Endothelial cell of umbilical vein (primary cell): ENCODE data around the gene ACSS1.

ENCODE experiments used
- CTCF ChIP-seq, 2 donors: IDR thresholded peaks; 1 replicate in 1 of 2; 2 replicates in 1 of 2; pipeline ENCODE4 v1.5.1; 2011; ENCODE audit warnings: low read length in 2 of 2, mild to moderate bottlenecking in 2 of 2, moderate library complexity in 2 of 2, control low read depth in 1 of 2, inconsistent platforms in 1 of 2, low read depth in 1 of 2; ENCODE audit not compliant: insufficient read depth in 1 of 2; ENCODE audit errors: extremely low read depth in 1 of 2
- EZH2 ChIP-seq: IDR thresholded peaks from 2 replicates; pipeline ENCODE4 v1.6.1; 2012; ENCODE audit warnings: borderline replicate concordance, low read depth, mild to moderate bottlenecking, moderate library complexity, low read length, inconsistent platforms; ENCODE audit not compliant: severe bottlenecking
- FOS ChIP-seq: IDR thresholded peaks from 2 replicates; pipeline ENCODE4 v1.6.1; 2011; ENCODE audit warnings: mild to moderate bottlenecking, low read length, moderate library complexity, borderline replicate concordance; ENCODE audit not compliant: insufficient read depth
- JUN ChIP-seq: IDR thresholded peaks from 2 replicates; pipeline ENCODE4 v1.6.1; 2011; ENCODE audit warnings: borderline replicate concordance, low read depth; ENCODE audit not compliant: insufficient read length, insufficient read depth
- POLR2A ChIP-seq: IDR thresholded peaks from 2 replicates; pipeline ENCODE4 v1.6.1; 2012; ENCODE audit warnings: low read depth, mild to moderate bottlenecking, control low read depth, low read length
- POLR2AphosphoS5 ChIP-seq: IDR thresholded peaks from 2 replicates; pipeline ENCODE4 v1.6.1; 2012; ENCODE audit warnings: low read depth, mild to moderate bottlenecking, control low read depth, low read length, moderate library complexity; ENCODE audit not compliant: insufficient read depth
- TF ChIP-seq, protein P1 (sequence below): IDR thresholded peaks from 2 replicates; pipeline ENCODE4 v1.6.1; 2011; ENCODE audit not compliant: insufficient read depth, insufficient read length

GRCh38 chr20:24995741-24996448, 62.0 kb downstream of the ACSS1 start:
- TF ChIP-seq POLR2AphosphoS5 (no peak), EZH2 (no peak), CTCF (IDR thresholded peaks at IDR 0.05; ENCODE audit: extremely low read depth in 1 of 2, insufficient read depth in 1 of 2, low read depth in 1 of 2, low read length in 2 of 2) (no peak), POLR2A (no peak), JUN (no peak), FOS (no peak)
- TF ChIP-seq, protein P1, sequence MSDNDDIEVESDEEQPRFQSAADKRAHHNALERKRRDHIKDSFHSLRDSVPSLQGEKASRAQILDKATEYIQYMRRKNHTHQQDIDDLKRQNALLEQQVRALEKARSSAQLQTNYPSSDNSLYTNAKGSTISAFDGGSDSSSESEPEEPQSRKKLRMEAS: no peak
